CD14-positive monocyte (primary cell): ENCODE measurements around the gene LGALS4. TPM values are rescaled to one million over a fixed set of nuclear protein-coding genes. Genes with fewer than 3 reads are reported as not detected.
"Not testable (repeated sequence)": the region's sequence is repeated elsewhere in the genome, so short reads cannot be mapped to it uniquely, and the experiment has no call there.

Experiments used
- DNase-seq, 3 donors: peaks; one replicate each; pipeline ENCODE4 v3.0.0-alpha.2; 2011 to 2022
- H2AFZ ChIP-seq: 2 replicates; pipeline ENCODE4 v1.6.0; 2012; ENCODE audit warnings: mild to moderate bottlenecking, low read depth, low read length, inconsistent platforms; ENCODE audit not compliant: insufficient read depth, poor library complexity, severe bottlenecking
- H3K27ac ChIP-seq, 2 donors: 1 replicate in 1 of 2; 2 replicates in 1 of 2; pipeline ENCODE4 v1.5.1; 2012 to 2013; ENCODE audit warnings: low read length in 2 of 2, control low read depth in 1 of 2, inconsistent platforms in 1 of 2, low read depth in 1 of 2, mild to moderate bottlenecking in 1 of 2
- H3K27me3 ChIP-seq, 2 donors: one replicate each; pipeline versions ENCODE4 v1.6.0 to v1.6.1; 2011 to 2013; ENCODE audit warnings: low read length in 2 of 2; ENCODE audit not compliant: control insufficient read depth in 2 of 2, insufficient read depth in 2 of 2
- H3K36me3 ChIP-seq, 2 donors: replicated peaks in 1 of 2; 1 replicate in 1 of 2; 2 replicates in 1 of 2; pipeline versions ENCODE4 v1.5.1 to v1.6.1; 2012 to 2013; ENCODE audit warnings: low read length in 2 of 2, control low read depth in 1 of 2, inconsistent platforms in 1 of 2, mild to moderate bottlenecking in 1 of 2; ENCODE audit not compliant: insufficient read depth in 2 of 2, control insufficient read depth in 1 of 2
- H3K4me1 ChIP-seq, 2 donors: 1 replicate in 1 of 2; 2 replicates in 1 of 2; pipeline versions ENCODE4 v1.5.1 to v1.6.1; 2012 to 2013; ENCODE audit warnings: low read length in 2 of 2, control low read depth in 1 of 2, inconsistent platforms in 1 of 2, mild to moderate bottlenecking in 1 of 2, moderate library complexity in 1 of 2; ENCODE audit not compliant: insufficient read depth in 2 of 2, control insufficient read depth in 1 of 2
- H3K4me2 ChIP-seq: replicated peaks from 2 replicates; pipeline ENCODE3; 2012; ENCODE audit warnings: low read length, moderate library complexity, mild to moderate bottlenecking; ENCODE audit not compliant: poor library complexity, severe bottlenecking; ENCODE audit errors: extremely low read depth
- H3K4me3 ChIP-seq, 3 experiments: fragments of 200-600 bp in 1 of 3; sonication (generic) in 1 of 3; replicated peaks in 1 of 3; 1 replicate in 2 of 3; 2 replicates in 1 of 3; pipeline ENCODE4 v1.5.1; 2011 to 2013; ENCODE audit warnings: low read length in 3 of 3, mild to moderate bottlenecking in 3 of 3, control low read depth in 2 of 3, low read depth in 2 of 3, inconsistent platforms in 1 of 3, moderate library complexity in 1 of 3
- H3K79me2 ChIP-seq: 2 replicates; pipeline ENCODE4 v1.6.0; 2012; ENCODE audit warnings: mild to moderate bottlenecking, control low read depth, inconsistent platforms, low read length, moderate library complexity; ENCODE audit not compliant: insufficient read depth
- H3K9ac ChIP-seq: 2 replicates; pipeline ENCODE4 v1.6.0; 2017; ENCODE audit warnings: low read length, mild to moderate bottlenecking; ENCODE audit not compliant: insufficient read depth, poor library complexity, severe bottlenecking
- H3K9me3 ChIP-seq, 2 donors: replicated peaks in 1 of 2; 1 replicate in 1 of 2; 2 replicates in 1 of 2; pipeline versions ENCODE4 v1.5.1 to v1.6.1; 2012 to 2013; ENCODE audit warnings: low read length in 2 of 2, control low read depth in 1 of 2; ENCODE audit not compliant: control insufficient read depth in 1 of 2, insufficient read depth in 1 of 2
- H4K20me1 ChIP-seq: 2 replicates; pipeline ENCODE4 v1.6.0; 2012; ENCODE audit warnings: mild to moderate bottlenecking, low read length, control low read depth, moderate library complexity; ENCODE audit not compliant: insufficient read depth
- H3K27ac Mint-ChIP-seq, 7 donors: one replicate each; pipeline ENCODE4 v1.8.0; 2020; ENCODE audit warnings: mild to moderate bottlenecking in 7 of 7, mixed read lengths in 7 of 7, moderate library complexity in 6 of 7, inconsistent platforms in 2 of 7
- H3K27me3 Mint-ChIP-seq, 3 donors: one replicate each; pipeline ENCODE4 v1.8.0; 2021 to 2022; ENCODE audit warnings: low read depth in 3 of 3, mild to moderate bottlenecking in 3 of 3, mixed read lengths in 3 of 3, moderate library complexity in 3 of 3, inconsistent platforms in 1 of 3
- H3K36me3 Mint-ChIP-seq, 2 donors: one replicate each; pipeline ENCODE4 v1.8.0; 2020; ENCODE audit warnings: mixed read lengths in 2 of 2, inconsistent platforms in 1 of 2, mild to moderate bottlenecking in 1 of 2
- H3K4me1 Mint-ChIP-seq: one replicate; pipeline ENCODE4 v1.8.0; 2020; ENCODE audit warnings: mild to moderate bottlenecking, mixed read lengths
- H3K4me3 Mint-ChIP-seq, 2 donors: one replicate each; pipeline ENCODE4 v1.8.0; 2020; ENCODE audit warnings: mild to moderate bottlenecking in 2 of 2, mixed read lengths in 2 of 2, moderate library complexity in 1 of 2
- H3K9me3 Mint-ChIP-seq, 7 donors: one replicate each; pipeline ENCODE4 v1.8.0; 2020 to 2022; ENCODE audit warnings: mixed read lengths in 7 of 7, mild to moderate bottlenecking in 6 of 7, moderate library complexity in 6 of 7, inconsistent platforms in 2 of 7
- CTCF ChIP-seq: fragments of 200-600 bp; IDR thresholded peaks from one replicate; pipeline ENCODE4 v1.8.0; 2022; ENCODE audit warnings: antibody characterized with exemption, mild to moderate bottlenecking
- WGBS: methylation state at CpG from one replicate; pipeline ENCODE4 v1.1.5; 2013; ENCODE audit warnings: missing lambda C conversion rate; ENCODE audit not compliant: insufficient coverage; 5-methylcytosine and 5-hydroxymethylcytosine counted together
- intact Hi-C, 2 donors: fragments of 100-400 bp; cut with micrococcal nuclease; formaldehyde crosslinking; loops; one replicate each; pipeline versions ENCODE4 v1.15.0 to v1.15.1; 2023
- polyA plus RNA-seq, 3 donors: library from polyadenylated mRNA; depleted of rRNA in 1 of 3; unstranded in 2 of 3; stranded (reverse) in 1 of 3; fragments of 300-500 nt in 2 of 3; fragments of >200 nt in 1 of 3; fragmentation: Illumina TruSeq in 2 of 3; gene quantifications; 1 replicate in 2 of 3; 2 replicates in 1 of 3; pipeline ENCODE4 v1.2.3, GENCODE V29; 2012 to 2021

Gene LGALS4
- polyA plus RNA-seq, 3 donors, result 1.7 TPM; not detected in 2

GRCh38 chr19:38809592-38810252 lies 3.0 kb downstream of the LGALS4 start:
- Histone ChIP-seq H3K4me3 (no peak overlapping the region), H4K20me1 (no peaks in the 10 kb centered on the region), H3K36me3 (peaks cover 0 to 1% of the 10 kb centered on the region in 2 donors), H3K4me2 (no peak overlapping the region), H3K9me3 (no peaks in the 10 kb centered on the region), H3K27ac (no peak overlapping the region), H3K4me1 (peaks cover 3 to 5% of the 10 kb centered on the region in 2 donors), H3K9ac (no peak overlapping the region), H3K27me3 (no peaks in the 10 kb centered on the region), H2AFZ (no peak overlapping the region), H3K79me2 (no peaks in the 10 kb centered on the region)
- DNase-seq, result no peak
- Mint-ChIP-seq H3K4me3 (no peak overlapping the region), H3K27me3 (peaks cover 0 to 3% (median under 1%) of the 10 kb centered on the region in 3 donors), H3K36me3 (peaks cover 0 to 3% of the 10 kb centered on the region in 2 donors), H3K27ac (no peak overlapping the region), H3K9me3 (peaks cover 0 to 1% (median 0%) of the 10 kb centered on the region in 7 donors), H3K4me1 (peaks cover 8% of the 10 kb centered on the region)
- no peak for TF ChIP-seq CTCF
- intact Hi-C loops, result no loop called here
- WGBS, result 100% methylated on average over 5 of the region's 8 CpGs

- H3K79me2 ChIP-seq, result no peaks in the 10 kb centered on the region
- H3K4me2 ChIP-seq, result no peak overlapping the region
- H4K20me1 ChIP-seq, result no peaks in the 10 kb centered on the region
- peaks cover 0 to 1% (median 0%) of the 10 kb centered on the region in 7 donors for H3K9me3 Mint-ChIP-seq
- peaks cover 8% of the 10 kb centered on the region for H3K4me1 Mint-ChIP-seq
- no peaks in the 10 kb centered on the region for H3K9me3 ChIP-seq
- H2AFZ ChIP-seq, result no peak overlapping the region
- no peak for DNase-seq
- H3K4me3 ChIP-seq, result no peak overlapping the region
- H3K36me3 ChIP-seq, result no peaks in the 10 kb centered on the region
- H3K27ac Mint-ChIP-seq, result no peak overlapping the region
- no peak overlapping the region for H3K9ac ChIP-seq
- TF ChIP-seq CTCF, result no peak
- WGBS, result 93% methylated on average over 16 of the region's 17 CpGs
- peaks cover 0 to 3% (median 2%) of the 10 kb centered on the region in 3 donors for H3K27me3 Mint-ChIP-seq
- no peak overlapping the region for H3K27ac ChIP-seq
- H3K4me1 ChIP-seq, result peaks cover 3 to 5% of the 10 kb centered on the region in 2 donors
- intact Hi-C loops, result no loop called here
- no peaks in the 10 kb centered on the region for H3K27me3 ChIP-seq
- H3K4me3 Mint-ChIP-seq, result no peak overlapping the region
- no peaks in the 10 kb centered on the region for H3K36me3 Mint-ChIP-seq
These were observed 4.0 kb downstream of the LGALS4 start for GRCh38 chr19:38808741-38809140.

GRCh38 chr19:38807374-38808098 lies 5.2 kb downstream of the LGALS4 start:
- H3K27me3 ChIP-seq, H2AFZ ChIP-seq, H3K79me2 ChIP-seq, H3K4me2 ChIP-seq, H4K20me1 ChIP-seq, H3K4me1 Mint-ChIP-seq, H3K27ac ChIP-seq, intact Hi-C loops, H3K4me3 Mint-ChIP-seq, H3K36me3 ChIP-seq, H3K36me3 Mint-ChIP-seq, H3K27ac Mint-ChIP-seq, H3K9me3 Mint-ChIP-seq, H3K27me3 Mint-ChIP-seq, DNase-seq, H3K4me1 ChIP-seq, H3K9me3 ChIP-seq, H3K4me3 ChIP-seq, H3K9ac ChIP-seq: not testable (repeated sequence)
- WGBS, result 83% methylated on average over 1 of the region's 18 CpGs
